Liver (tissue), 9 donors: ENCODE data around the gene MPZ. TPM values are rescaled to one million over a fixed set of nuclear protein-coding genes. Genes with fewer than 3 reads are reported as not detected.

Experiments
- DNase-seq: peaks from one replicate; pipeline ENCODE4 v3.0.0-alpha.2; 2017; ENCODE audit warnings: low spot score
- H3K27ac ChIP-seq, 2 donors: one replicate each; pipeline ENCODE4 v1.7.0; 2013; ENCODE audit warnings: inconsistent platforms in 2 of 2, low read length in 2 of 2, control low read depth in 1 of 2, low read depth in 1 of 2, mild to moderate bottlenecking in 1 of 2
- H3K27me3 ChIP-seq, 4 donors: one replicate each; pipeline versions ENCODE4 v1.6.1 to v1.7.0; 2013; ENCODE audit warnings: low read length in 3 of 4, inconsistent platforms in 1 of 4, mild to moderate bottlenecking in 1 of 4, moderate library complexity in 1 of 4; ENCODE audit not compliant: control insufficient read depth in 4 of 4, insufficient read depth in 4 of 4
- H3K36me3 ChIP-seq, 4 donors: one replicate each; pipeline versions ENCODE4 v1.6.1 to v1.7.0; 2013; ENCODE audit warnings: low read length in 3 of 4, mild to moderate bottlenecking in 3 of 4, low read depth in 1 of 4, moderate library complexity in 1 of 4; ENCODE audit not compliant: control insufficient read depth in 4 of 4, insufficient read depth in 3 of 4
- H3K4me1 ChIP-seq, 4 donors: one replicate each; pipeline versions ENCODE4 v1.6.1 to v1.7.0; 2013; ENCODE audit warnings: low read length in 3 of 4, mild to moderate bottlenecking in 3 of 4, moderate library complexity in 1 of 4; ENCODE audit not compliant: control insufficient read depth in 4 of 4, insufficient read depth in 4 of 4
- H3K4me3 ChIP-seq, 3 donors: one replicate each; pipeline versions ENCODE4 v1.6.1 to v1.7.0; 2013; ENCODE audit warnings: low read length in 3 of 3, control low read depth in 1 of 3, low read depth in 1 of 3, mild to moderate bottlenecking in 1 of 3
- H3K9ac ChIP-seq, 2 donors: one replicate each; pipeline ENCODE4 v1.7.0; 2013; ENCODE audit warnings: low read length in 2 of 2, mild to moderate bottlenecking in 2 of 2, moderate library complexity in 2 of 2, control low read depth in 1 of 2, low read depth in 1 of 2
- H3K9me3 ChIP-seq, 4 donors: one replicate each; pipeline versions ENCODE4 v1.6.1 to v1.7.0; 2013; ENCODE audit warnings: low read length in 3 of 4; ENCODE audit not compliant: control insufficient read depth in 4 of 4
- CTCF ChIP-seq: fragments of 150-350 bp; IDR thresholded peaks from 2 replicates; pipeline ENCODE4 v1.5.1; 2017; ENCODE audit warnings: improper control_type of control experiment, low read depth, low read length; ENCODE audit not compliant: missing input control
- EGR1 ChIP-seq, 2 donors: IDR thresholded peaks; 2 replicates each; pipeline ENCODE4 v1.6.1; 2016 to 2018; ENCODE audit warnings: antibody characterized with exemption in 2 of 2, low read depth in 2 of 2
- FOXA1 ChIP-seq: IDR thresholded peaks from 2 replicates; pipeline ENCODE4 v1.6.1; 2016; ENCODE audit warnings: antibody characterized with exemption
- FOXA2 ChIP-seq: IDR thresholded peaks from 2 replicates; pipeline ENCODE4 v1.6.1; 2016; ENCODE audit warnings: antibody characterized with exemption
- HNF4A ChIP-seq, 2 donors: conservative IDR thresholded peaks; 2 replicates each; pipeline ENCODE4 v1.6.1; 2016; ENCODE audit warnings: antibody characterized with exemption in 2 of 2, mild to moderate bottlenecking in 2 of 2
- HNF4G ChIP-seq: IDR thresholded peaks from 2 replicates; pipeline ENCODE4 v1.6.1; 2016; ENCODE audit warnings: antibody characterized with exemption
- JUND ChIP-seq, 2 donors: IDR thresholded peaks; 2 replicates each; pipeline ENCODE4 v1.6.1; 2016; ENCODE audit warnings: antibody characterized with exemption in 2 of 2
- MAX ChIP-seq: IDR thresholded peaks from 2 replicates; pipeline ENCODE4 v1.6.1; 2016; ENCODE audit warnings: antibody characterized with exemption
- NR2F2 ChIP-seq: IDR thresholded peaks from 2 replicates; pipeline ENCODE4 v1.6.1; 2016; ENCODE audit warnings: antibody characterized with exemption
- RAD21 ChIP-seq, 2 donors: IDR thresholded peaks; 2 replicates each; pipeline ENCODE4 v1.6.1; 2016; ENCODE audit warnings: antibody characterized with exemption in 2 of 2, mild to moderate bottlenecking in 2 of 2
- RXRA ChIP-seq, 2 donors: IDR thresholded peaks; 2 replicates each; pipeline ENCODE4 v1.6.1; 2017 to 2018; ENCODE audit warnings: antibody characterized with exemption in 2 of 2, mild to moderate bottlenecking in 1 of 2
- SP1 ChIP-seq: IDR thresholded peaks from 2 replicates; pipeline ENCODE4 v1.6.1; 2018; ENCODE audit warnings: antibody characterized with exemption, mild to moderate bottlenecking
- TAF1 ChIP-seq: conservative IDR thresholded peaks from 2 replicates; pipeline ENCODE4 v1.6.1; 2016; ENCODE audit warnings: antibody characterized with exemption, mild to moderate bottlenecking
- YY1 ChIP-seq: IDR thresholded peaks from 2 replicates; pipeline ENCODE4 v1.6.1; 2016; ENCODE audit warnings: antibody characterized with exemption, mild to moderate bottlenecking
- ZBTB33 ChIP-seq: IDR thresholded peaks from 2 replicates; pipeline ENCODE4 v1.6.1; 2016; ENCODE audit warnings: antibody characterized with exemption
- WGBS: extraction: QIAGEN DNeasy Blood & Tissue Kit; methylation state at CpG from one replicate; pipeline ENCODE4 v1.1.7; 2013; 5-methylcytosine and 5-hydroxymethylcytosine counted together
- polyA plus RNA-seq, 2 donors: library from polyadenylated mRNA; stranded (reverse) in 1 of 2; unstranded in 1 of 2; fragments of 200-250 nt in 1 of 2; fragments of >200 nt in 1 of 2; fragmentation: Nextera tagmentation in 1 of 2; extraction: Ambion mirVana in 1 of 2; gene quantifications; one replicate each; pipeline versions ENCODE4 v1.2.1 to v1.2.3, GENCODE V29; 2013 to 2015
- total RNA-seq, 2 donors: library from RNA; depleted of rRNA; stranded (reverse); fragments of >200 nt; gene quantifications; one replicate each; pipeline ENCODE4 v1.2.3, GENCODE V29; 2014
- TF ChIP-seq, protein P1 (sequence below): IDR thresholded peaks from 2 replicates; pipeline ENCODE4 v1.6.1; 2016; ENCODE audit warnings: antibody characterized with exemption
- TF ChIP-seq, protein P2 (sequence below): IDR thresholded peaks from 2 replicates; pipeline ENCODE4 v1.6.1; 2016; ENCODE audit warnings: antibody characterized with exemption, mild to moderate bottlenecking
- donor health status: healthy.
- donor health status: healthy.
- donor health status: healthy.
- donor health status: healthy.
- donor health status: healthy.

Gene MPZ
- total and polyA plus RNA-seq, 4 donors: 0.37 to 7.4 (median 0.99) TPM

DNA sequence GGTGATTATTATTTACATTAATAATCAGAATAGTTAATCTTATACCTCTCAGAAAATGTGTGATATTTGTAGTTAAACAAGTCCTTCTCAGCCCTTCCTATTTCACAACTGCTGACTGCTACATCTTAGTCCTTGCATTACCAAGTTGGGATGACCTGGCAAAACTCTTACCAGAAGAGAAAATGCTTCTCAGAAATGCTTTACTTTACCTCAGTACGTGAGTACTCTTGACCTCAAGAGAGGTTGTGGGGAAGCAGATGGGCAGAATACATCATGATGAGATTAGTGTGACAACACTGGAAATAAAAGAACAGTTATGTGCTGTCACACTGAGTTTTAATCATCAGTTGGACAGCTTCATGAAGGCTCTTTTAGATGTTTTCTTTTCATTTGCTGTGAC is 41.7 kb upstream of the MPZ start:
- WGBS: 83% methylated on average over 1 of the region's 1 CpG
- no peaks in the 10 kb centered on the region for H3K4me1 ChIP-seq
- no peak for TF ChIP-seq ZBTB33
- no peak for TF ChIP-seq NR2F2
- no peak for TF ChIP-seq MAX
- no peak for TF ChIP-seq TAF1
- TF ChIP-seq JUND (IDR thresholded peaks at IDR 0.05): no peak
- no peak for TF ChIP-seq FOXA2
- TF ChIP-seq EGR1 (IDR thresholded peaks at IDR 0.05; ENCODE audit: low read depth in 2 of 2): no peak
- TF ChIP-seq SP1: no peak
- no peak for TF ChIP-seq HNF4G
- TF ChIP-seq RAD21 (IDR thresholded peaks at IDR 0.05): no peak
- TF ChIP-seq FOXA1: no peak
- no peak for TF ChIP-seq YY1
- TF ChIP-seq, protein P1, sequence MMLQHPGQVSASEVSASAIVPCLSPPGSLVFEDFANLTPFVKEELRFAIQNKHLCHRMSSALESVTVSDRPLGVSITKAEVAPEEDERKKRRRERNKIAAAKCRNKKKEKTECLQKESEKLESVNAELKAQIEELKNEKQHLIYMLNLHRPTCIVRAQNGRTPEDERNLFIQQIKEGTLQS: no peak
- H3K9me3 ChIP-seq: no peaks in the 10 kb centered on the region
- H3K9ac ChIP-seq: no peak overlapping the region
- DNase-seq: no peak
- H3K4me3 ChIP-seq: no peak overlapping the region
- H3K36me3 ChIP-seq: peaks cover 0 to 14% (median 6%) of the 10 kb centered on the region in 4 donors
- no peak overlapping the region for H3K27ac ChIP-seq
- no peaks in the 10 kb centered on the region for H3K27me3 ChIP-seq

- WGBS: 84% methylated on average over 1 of the region's 1 CpG
Observed at GRCh38 chr1:161350671-161351070, 40.9 kb upstream of the MPZ start.

More at GRCh38 chr1:161350671-161351070, 40.9 kb upstream of the MPZ start:
- DNase-seq: no peak
- Histone ChIP-seq H3K9ac (no peak overlapping the region), H3K27ac (no peak overlapping the region), H3K4me1 (no peaks in the 10 kb centered on the region), H3K4me3 (no peak overlapping the region), H3K36me3 (peaks cover 0 to 14% (median 8%) of the 10 kb centered on the region in 4 donors), H3K27me3 (no peaks in the 10 kb centered on the region), H3K9me3 (no peaks in the 10 kb centered on the region)
- TF ChIP-seq RAD21 (IDR thresholded peaks at IDR 0.05): no peak
- TF ChIP-seq HNF4A (conservative IDR thresholded peaks at IDR 0.05): no peak
- TF ChIP-seq HNF4G: no peak
- no peak for TF ChIP-seq FOXA1
- no peak for TF ChIP-seq TAF1
- TF ChIP-seq, protein P2, sequence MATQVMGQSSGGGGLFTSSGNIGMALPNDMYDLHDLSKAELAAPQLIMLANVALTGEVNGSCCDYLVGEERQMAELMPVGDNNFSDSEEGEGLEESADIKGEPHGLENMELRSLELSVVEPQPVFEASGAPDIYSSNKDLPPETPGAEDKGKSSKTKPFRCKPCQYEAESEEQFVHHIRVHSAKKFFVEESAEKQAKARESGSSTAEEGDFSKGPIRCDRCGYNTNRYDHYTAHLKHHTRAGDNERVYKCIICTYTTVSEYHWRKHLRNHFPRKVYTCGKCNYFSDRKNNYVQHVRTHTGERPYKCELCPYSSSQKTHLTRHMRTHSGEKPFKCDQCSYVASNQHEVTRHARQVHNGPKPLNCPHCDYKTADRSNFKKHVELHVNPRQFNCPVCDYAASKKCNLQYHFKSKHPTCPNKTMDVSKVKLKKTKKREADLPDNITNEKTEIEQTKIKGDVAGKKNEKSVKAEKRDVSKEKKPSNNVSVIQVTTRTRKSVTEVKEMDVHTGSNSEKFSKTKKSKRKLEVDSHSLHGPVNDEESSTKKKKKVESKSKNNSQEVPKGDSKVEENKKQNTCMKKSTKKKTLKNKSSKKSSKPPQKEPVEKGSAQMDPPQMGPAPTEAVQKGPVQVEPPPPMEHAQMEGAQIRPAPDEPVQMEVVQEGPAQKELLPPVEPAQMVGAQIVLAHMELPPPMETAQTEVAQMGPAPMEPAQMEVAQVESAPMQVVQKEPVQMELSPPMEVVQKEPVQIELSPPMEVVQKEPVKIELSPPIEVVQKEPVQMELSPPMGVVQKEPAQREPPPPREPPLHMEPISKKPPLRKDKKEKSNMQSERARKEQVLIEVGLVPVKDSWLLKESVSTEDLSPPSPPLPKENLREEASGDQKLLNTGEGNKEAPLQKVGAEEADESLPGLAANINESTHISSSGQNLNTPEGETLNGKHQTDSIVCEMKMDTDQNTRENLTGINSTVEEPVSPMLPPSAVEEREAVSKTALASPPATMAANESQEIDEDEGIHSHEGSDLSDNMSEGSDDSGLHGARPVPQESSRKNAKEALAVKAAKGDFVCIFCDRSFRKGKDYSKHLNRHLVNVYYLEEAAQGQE: no peak
- no peak for TF ChIP-seq FOXA2
- no peak for TF ChIP-seq YY1
- TF ChIP-seq RXRA (IDR thresholded peaks at IDR 0.05): no peak
- TF ChIP-seq JUND (IDR thresholded peaks at IDR 0.05): no peak
- no peak for TF ChIP-seq ZBTB33
- TF ChIP-seq, protein P1: no peak
- no peak for TF ChIP-seq SP1
- no peak for TF ChIP-seq CTCF
